Measurements from ENCODE around the gene HOXB4.
A peak's percentile ranks its signal among the peaks of the same experiment; 100 is the strongest.

HOXB4 gene

GRCh38 chr17:48577946-48578615, at the start of gene HOXB4:
TSS of gene HOXB4 (minus strand) at chr17:48578350. CDS start at chr17:48578319, 31 bp downstream.
- Histone ChIP-seq H3K27ac (peak within 1 kb of the TSS; percentile 17), H3K9ac (no peak within 1 kb of the TSS), H2AFZ (no peak within 1 kb of the TSS), H3K4me3 (ENCODE audit: low read depth, low read length) (peak within 1 kb of the TSS; percentile 75), H3K4me2 (ENCODE audit: low read length) (peak within 1 kb of the TSS; percentile 82), H3K36me3 (ENCODE audit: control insufficient read depth, insufficient read depth, low read length) (no peaks in the 10 kb centered on the region), H3K27me3 (ENCODE audit: control insufficient read depth, insufficient read depth, low read length) (no peaks in the 10 kb centered on the region), H3K9me3 (ENCODE audit: control insufficient read depth, low read length) (no peaks in the 10 kb centered on the region), H3K4me1 (no peaks in the 10 kb centered on the region), H3K79me2 (no peaks in the 10 kb centered on the region)
- no peak for TF ChIP-seq CTCF (IDR thresholded peaks at IDR 0.05)

- Histone ChIP-seq H3K27ac (no peak overlapping the region), H3K4me3 (ENCODE audit: low read depth, low read length) (no peak overlapping the region), H3K4me2 (ENCODE audit: low read length) (no peak overlapping the region), H2AFZ (no peak overlapping the region), H3K4me1 (peaks cover 6% of the 10 kb centered on the region), H3K36me3 (ENCODE audit: control insufficient read depth, insufficient read depth, low read length) (no peaks in the 10 kb centered on the region), H3K79me2 (no peaks in the 10 kb centered on the region), H3K27me3 (ENCODE audit: control insufficient read depth, insufficient read depth, low read length) (peaks cover 44% of the 10 kb centered on the region), H3K9me3 (ENCODE audit: control insufficient read depth, low read length) (no peaks in the 10 kb centered on the region), H3K9ac (no peak overlapping the region)
- no peak for TF ChIP-seq CTCF (IDR thresholded peaks at IDR 0.05)
Measured at GRCh38 chr17:48627118-48627597, 49.0 kb upstream of the HOXB4 start.

DNA sequence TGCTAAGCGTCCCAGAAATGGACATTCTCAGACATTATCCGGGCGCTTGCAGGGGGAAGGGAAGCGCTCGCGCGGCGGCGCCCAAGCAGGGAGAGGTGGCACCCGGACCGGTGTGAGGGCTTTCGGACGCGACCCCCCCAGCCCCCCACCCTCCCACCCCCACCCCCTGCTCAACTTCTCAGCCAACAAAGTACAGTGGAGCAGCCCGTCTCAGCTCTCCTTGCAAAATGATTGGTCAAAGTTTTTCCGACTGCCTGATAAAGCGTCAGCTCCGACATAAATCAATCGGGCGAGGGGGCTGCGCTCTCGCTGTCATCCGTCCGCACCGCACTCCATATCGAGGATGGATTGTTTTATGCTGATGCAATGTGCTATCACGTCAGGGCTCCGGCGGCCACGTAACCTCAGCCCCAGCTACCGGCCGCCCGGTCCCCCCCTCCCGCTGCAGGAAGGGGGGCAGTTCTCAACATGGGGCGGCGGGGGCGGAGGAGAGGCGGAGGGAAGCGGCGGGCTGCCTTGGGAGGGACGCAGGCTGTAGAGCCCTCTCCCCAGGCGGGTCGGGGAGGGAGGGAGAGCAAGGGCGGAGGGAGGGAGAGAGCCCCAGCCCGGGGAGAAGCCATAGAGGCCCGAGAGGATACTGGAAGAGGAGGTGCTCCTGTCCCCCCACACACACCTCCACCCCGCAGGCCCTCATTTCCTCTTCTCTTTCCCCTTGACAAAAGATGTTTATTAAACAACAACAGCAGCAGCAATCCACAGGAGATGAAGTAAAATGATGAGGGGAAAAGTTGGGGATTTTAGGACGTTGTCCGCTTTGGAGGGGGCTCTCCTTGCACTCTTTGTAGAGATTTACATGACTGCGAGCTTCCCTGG, 48.3 kb upstream of the HOXB4 start, which contains the start of gene HOXB9:
Gene HOXB9, minus strand, starts transcription at position 114 of the 873 bp plus-strand sequence. Its CDS starts 89 bp downstream, at position 25.
- Histone ChIP-seq H3K4me2 (ENCODE audit: low read length) (peak within 1 kb of the TSS; percentile 58), H3K79me2 (no peaks in the 10 kb centered on the region), H3K27me3 (ENCODE audit: control insufficient read depth, insufficient read depth, low read length) (peaks cover 43% of the 10 kb centered on the region), H3K9ac (no peak within 1 kb of the TSS), H3K4me3 (ENCODE audit: low read depth, low read length) (peak within 1 kb of the TSS; percentile 31), H3K9me3 (ENCODE audit: control insufficient read depth, low read length) (no peaks in the 10 kb centered on the region), H3K4me1 (peaks cover 6% of the 10 kb centered on the region), H2AFZ (no peak within 1 kb of the TSS), H3K36me3 (ENCODE audit: control insufficient read depth, insufficient read depth, low read length) (no peaks in the 10 kb centered on the region), H3K27ac (no peak within 1 kb of the TSS)
- no peak for TF ChIP-seq CTCF (IDR thresholded peaks at IDR 0.05)

- peak overlapping the region; percentile 31 for H3K4me3 ChIP-seq (ENCODE audit: low read depth, low read length)
- no peaks in the 10 kb centered on the region for H3K9me3 ChIP-seq (ENCODE audit: control insufficient read depth, low read length)
- no peaks in the 10 kb centered on the region for H3K79me2 ChIP-seq
- no peak overlapping the region for H3K27ac ChIP-seq
- peaks cover 6% of the 10 kb centered on the region for H3K4me1 ChIP-seq
- peaks cover 42% of the 10 kb centered on the region for H3K27me3 ChIP-seq (ENCODE audit: control insufficient read depth, insufficient read depth, low read length)
- no peak for TF ChIP-seq CTCF (IDR thresholded peaks at IDR 0.05)
- peak overlapping the region; percentile 58 for H3K4me2 ChIP-seq (ENCODE audit: low read length)
- no peaks in the 10 kb centered on the region for H3K36me3 ChIP-seq (ENCODE audit: control insufficient read depth, insufficient read depth, low read length)
- no peak overlapping the region for H3K9ac ChIP-seq
- H2AFZ ChIP-seq = no peak overlapping the region
Measured at GRCh38 chr17:48625495-48626244, 47.5 kb upstream of the HOXB4 start.

Measured in parathyroid adenoma (tissue), 2 donors.